Breast epithelium (tissue), 4 donors: Measurements from ENCODE around the gene DPEP2NB. TPM values are rescaled to one million over a fixed set of nuclear protein-coding genes. Genes with fewer than 3 reads are reported as not detected.

Experiments
- DNase-seq, 2 donors: peaks; one replicate each; pipeline ENCODE4 v3.0.0-alpha.2; 2019; ENCODE audit warnings: low spot score in 2 of 2
- H3K27ac ChIP-seq, 2 donors: fragments of 200-600 bp; sonication (generic) in 1 of 2; one replicate each; pipeline ENCODE4 v1.5.1; 2016 to 2019; ENCODE audit warnings: mild to moderate bottlenecking in 1 of 2
- H3K27me3 ChIP-seq, 2 donors: fragments of 200-600 bp; sonication (generic) in 1 of 2; one replicate each; pipeline versions ENCODE4 v1.5.1 to v1.6.0; 2017 to 2019; ENCODE audit warnings: control low read depth in 1 of 2, mild to moderate bottlenecking in 1 of 2
- H3K36me3 ChIP-seq: fragments of 200-600 bp; one replicate; pipeline ENCODE4 v1.5.1; 2019
- H3K4me1 ChIP-seq, 2 donors: fragments of 200-600 bp; sonication (generic); one replicate each; pipeline ENCODE4 v1.5.1; 2016 to 2019; ENCODE audit warnings: control low read depth in 1 of 2
- H3K4me3 ChIP-seq, 3 donors: fragments of 200-600 bp; sonication (generic); 1 replicate in 2 of 3; 2 replicates in 1 of 3; pipeline ENCODE4 v1.5.1; 2016 to 2019; ENCODE audit warnings: mild to moderate bottlenecking in 3 of 3, moderate library complexity in 2 of 3
- H3K9me3 ChIP-seq, 2 donors: fragments of 200-600 bp; sonication (generic) in 1 of 2; one replicate each; pipeline ENCODE4 v1.5.1; 2016 to 2019; ENCODE audit warnings: control low read depth in 1 of 2
- POLR2A ChIP-seq: fragments of 450-650 bp; IDR thresholded peaks from one replicate; pipeline ENCODE4 v1.6.1; 2016; ENCODE audit warnings: antibody characterized with exemption, mild to moderate bottlenecking, moderate library complexity
- POLR2AphosphoS5 ChIP-seq, 3 donors: sonication (generic); formaldehyde crosslinking; IDR thresholded peaks; one replicate each; pipeline ENCODE4 v1.6.1; 2017; ENCODE audit warnings: antibody characterized with exemption in 3 of 3
- intact Hi-C: fragments of 100-400 bp; cut with DNase I; formaldehyde crosslinking; loops from one replicate; pipeline ENCODE4 v1.15.1; 2023; ENCODE audit warnings: low total_unique reads
- total RNA-seq, 3 donors: library from RNA; depleted of rRNA; stranded (reverse); fragments of >200 nt; gene quantifications; one replicate each; pipeline ENCODE4 v1.1.0, GENCODE V29; 2016
- TF ChIP-seq, protein P1 (sequence below), 3 donors: fragments of 450-650 bp; IDR thresholded peaks; one replicate each; pipeline ENCODE4 v1.5.1; 2016 to 2017; ENCODE audit warnings: antibody characterized with exemption in 3 of 3, mild to moderate bottlenecking in 3 of 3, moderate library complexity in 3 of 3

DPEP2NB gene
- total RNA-seq, 3 donors from 2014 or later = not detected

DNA sequence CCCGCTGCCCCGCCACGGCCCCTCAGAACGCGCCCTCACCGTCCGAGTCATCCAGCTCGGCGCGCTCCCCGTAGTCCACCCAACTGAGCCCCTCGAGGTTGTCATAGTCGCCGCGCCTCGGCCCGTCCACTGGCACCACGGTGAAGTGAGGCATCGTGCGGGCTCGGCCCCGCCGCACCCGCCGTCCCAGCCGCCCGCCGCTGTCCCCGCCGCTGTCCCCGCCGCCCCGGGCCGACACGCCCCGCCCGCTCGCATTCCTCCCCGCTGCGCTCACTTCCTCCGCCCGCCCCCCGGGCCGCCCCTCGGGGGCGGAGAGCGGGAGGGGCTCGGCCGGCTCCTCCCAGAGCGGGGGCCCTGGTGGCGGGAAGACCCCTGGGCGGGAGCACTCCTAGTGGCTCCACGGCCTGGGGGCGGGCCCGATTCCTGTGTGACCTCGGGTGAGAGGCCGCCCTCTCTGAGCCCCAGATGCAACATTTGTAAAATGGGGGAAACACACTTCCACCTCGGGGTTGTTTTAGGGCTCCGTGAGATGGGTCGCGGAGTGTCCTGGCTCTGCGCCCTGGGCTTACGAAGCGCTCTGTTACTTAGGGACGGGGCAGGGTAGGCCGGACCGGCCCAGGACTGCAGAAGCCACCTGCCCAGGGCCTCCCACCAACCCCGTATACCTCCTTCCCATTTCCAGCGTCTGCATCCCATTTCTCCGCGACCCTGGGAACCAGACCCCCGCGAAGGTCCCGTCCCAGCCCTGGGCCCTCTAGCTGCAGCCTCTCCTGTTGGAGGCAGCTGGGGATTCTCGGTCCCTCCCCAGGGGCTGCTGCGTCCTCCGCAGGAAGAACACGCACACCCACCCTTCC is 47.1 kb downstream of the DPEP2NB start, which contains the start of gene SLC12A4:
SLC12A4 (minus strand) TSS at position 238 of the 854 bp plus-strand sequence; CDS start at position 154, 84 bp downstream.
- no peaks in the 10 kb centered on the region for H3K27me3 ChIP-seq
- peak; percentile 44 to 78 (median 65) for TF ChIP-seq POLR2AphosphoS5 (IDR thresholded peaks at IDR 0.05)
- no peak for TF ChIP-seq POLR2A
- TF ChIP-seq, protein P1, sequence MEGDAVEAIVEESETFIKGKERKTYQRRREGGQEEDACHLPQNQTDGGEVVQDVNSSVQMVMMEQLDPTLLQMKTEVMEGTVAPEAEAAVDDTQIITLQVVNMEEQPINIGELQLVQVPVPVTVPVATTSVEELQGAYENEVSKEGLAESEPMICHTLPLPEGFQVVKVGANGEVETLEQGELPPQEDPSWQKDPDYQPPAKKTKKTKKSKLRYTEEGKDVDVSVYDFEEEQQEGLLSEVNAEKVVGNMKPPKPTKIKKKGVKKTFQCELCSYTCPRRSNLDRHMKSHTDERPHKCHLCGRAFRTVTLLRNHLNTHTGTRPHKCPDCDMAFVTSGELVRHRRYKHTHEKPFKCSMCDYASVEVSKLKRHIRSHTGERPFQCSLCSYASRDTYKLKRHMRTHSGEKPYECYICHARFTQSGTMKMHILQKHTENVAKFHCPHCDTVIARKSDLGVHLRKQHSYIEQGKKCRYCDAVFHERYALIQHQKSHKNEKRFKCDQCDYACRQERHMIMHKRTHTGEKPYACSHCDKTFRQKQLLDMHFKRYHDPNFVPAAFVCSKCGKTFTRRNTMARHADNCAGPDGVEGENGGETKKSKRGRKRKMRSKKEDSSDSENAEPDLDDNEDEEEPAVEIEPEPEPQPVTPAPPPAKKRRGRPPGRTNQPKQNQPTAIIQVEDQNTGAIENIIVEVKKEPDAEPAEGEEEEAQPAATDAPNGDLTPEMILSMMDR (IDR thresholded peaks at IDR 0.05) = no peak
- DNase-seq = peak; percentile 76 to 84
- H3K27ac ChIP-seq = peak within 1 kb of the TSS; percentile 92 to 98
- intact Hi-C loops = no loop called here
- no peaks in the 10 kb centered on the region for H3K36me3 ChIP-seq
- peaks cover 0 to 10% of the 10 kb centered on the region in 2 donors for H3K4me1 ChIP-seq
- H3K9me3 ChIP-seq = no peaks in the 10 kb centered on the region
- peak within 1 kb of the TSS; percentile 84 to 96 (median 89) for H3K4me3 ChIP-seq

DNA sequence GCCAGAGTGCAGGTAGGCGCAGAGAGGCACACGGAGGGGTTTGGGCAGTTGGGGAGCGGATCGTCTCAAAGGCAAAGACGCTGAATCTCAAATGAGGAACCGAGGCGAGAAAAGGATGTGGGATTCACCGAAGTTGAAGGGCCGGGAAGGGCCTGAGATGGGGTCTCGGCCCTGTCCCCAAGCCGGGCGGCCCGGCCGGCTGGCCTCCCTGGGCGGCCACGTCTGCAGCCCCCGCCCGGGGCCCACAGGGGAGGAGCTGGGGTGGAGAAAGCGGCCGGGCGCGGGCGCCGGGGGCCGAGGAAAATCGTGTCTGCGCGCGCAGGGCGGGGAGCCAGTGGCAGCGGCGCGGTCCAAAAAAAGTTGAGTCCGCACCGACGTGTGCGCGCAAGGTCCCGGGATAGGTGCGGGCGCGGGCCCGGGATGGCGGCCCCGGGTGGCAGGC is 47.7 kb downstream of the DPEP2NB start:
- no peaks in the 10 kb centered on the region for H3K9me3 ChIP-seq
- peak overlapping the region; percentile 84 to 96 (median 89) for H3K4me3 ChIP-seq
- TF ChIP-seq POLR2A (no peak), POLR2AphosphoS5 (IDR thresholded peaks at IDR 0.05) (no peak)
- TF ChIP-seq, protein P1 (IDR thresholded peaks at IDR 0.05) = no peak
- H3K27ac ChIP-seq = peak overlapping the region; percentile 92 to 98
- H3K36me3 ChIP-seq = no peaks in the 10 kb centered on the region
- no peaks in the 10 kb centered on the region for H3K27me3 ChIP-seq
- peaks cover 4 to 14% of the 10 kb centered on the region in 2 donors for H3K4me1 ChIP-seq
- intact Hi-C loops = no loop called here
- DNase-seq = no peak

DNA sequence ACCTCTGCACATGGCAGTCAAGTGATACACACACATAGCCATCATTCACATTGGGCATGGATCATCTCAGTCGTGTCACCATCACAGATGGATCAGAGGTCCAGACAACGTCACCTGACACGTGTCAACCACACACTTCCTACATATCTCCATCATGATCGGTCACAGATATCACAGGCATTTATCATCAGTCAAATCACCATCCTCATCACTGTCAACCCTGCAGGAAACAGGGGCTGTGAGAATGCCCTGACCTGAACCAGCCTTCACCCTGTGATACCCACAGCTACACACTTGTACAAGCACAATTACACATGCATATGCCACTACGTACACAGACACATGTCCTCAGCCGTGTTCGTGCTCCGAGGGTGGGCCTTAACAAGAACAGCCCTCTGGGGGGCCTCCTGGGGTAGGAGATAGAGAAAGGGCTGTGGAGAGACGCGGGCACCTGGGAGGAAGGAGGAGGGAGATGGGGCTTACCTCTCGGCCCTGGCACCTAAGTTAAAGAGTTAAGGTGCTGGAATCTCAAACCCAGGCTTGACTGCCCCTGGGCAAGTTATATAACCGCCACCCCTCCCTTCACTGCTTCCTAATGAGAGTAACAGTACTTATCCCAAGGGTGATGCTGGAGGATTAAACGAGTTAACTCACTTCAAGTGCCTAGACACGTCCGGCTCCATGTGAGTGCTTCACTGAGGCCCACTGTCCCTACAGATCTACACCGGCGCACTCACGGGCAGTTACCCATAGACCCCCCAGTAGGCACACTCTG is 48.3 kb downstream of the DPEP2NB start:
- Histone ChIP-seq H3K36me3 (no peaks in the 10 kb centered on the region), H3K4me1 (peaks cover 8 to 20% of the 10 kb centered on the region in 2 donors), H3K9me3 (no peaks in the 10 kb centered on the region), H3K27ac (peak overlapping the region; percentile 92 to 98), H3K27me3 (no peaks in the 10 kb centered on the region), H3K4me3 (peak overlapping the region; percentile 84 to 96 (median 89))
- intact Hi-C loops = no loop called here
- DNase-seq = no peak
- no peak for TF ChIP-seq POLR2AphosphoS5 (IDR thresholded peaks at IDR 0.05)
- TF ChIP-seq, protein P1 (IDR thresholded peaks at IDR 0.05) = no peak
- TF ChIP-seq POLR2A = no peak

DNA sequence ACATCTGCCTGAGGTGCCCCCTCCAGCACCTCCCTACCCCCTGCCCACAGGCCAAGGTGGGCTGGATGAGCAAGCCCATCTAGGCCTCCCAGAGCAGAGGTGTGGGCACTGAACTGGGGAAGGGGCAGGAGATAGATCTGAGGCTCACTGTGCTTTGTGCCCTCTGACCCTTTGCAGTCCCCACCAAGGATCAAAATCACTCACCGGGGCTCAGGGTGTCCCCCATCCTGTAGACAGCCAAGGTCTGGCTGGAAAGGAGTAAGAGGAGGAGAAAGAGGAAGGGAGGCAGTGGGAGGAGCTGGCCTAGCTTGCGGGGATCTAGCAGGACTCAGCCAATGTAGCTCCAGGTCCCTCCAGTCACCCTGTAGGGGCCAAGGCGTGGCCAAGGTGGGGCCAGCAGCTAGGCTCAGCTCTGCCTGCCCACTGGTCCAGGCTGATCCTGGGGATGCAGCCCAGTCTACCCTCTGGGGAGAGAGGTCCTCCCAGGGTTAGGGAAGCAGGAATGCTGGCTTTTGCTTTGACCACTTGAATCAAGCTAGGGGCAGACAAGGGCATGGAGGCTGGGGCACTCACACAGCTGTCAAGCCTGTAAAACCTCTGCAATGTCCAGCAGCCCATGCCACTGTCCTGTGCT is 49.0 kb downstream of the DPEP2NB start:
- TF ChIP-seq POLR2A (no peak), POLR2AphosphoS5 (IDR thresholded peaks at IDR 0.05) (no peak)
- TF ChIP-seq, protein P1 (IDR thresholded peaks at IDR 0.05) = no peak
- DNase-seq = no peak
- intact Hi-C loops = no loop called here
- H3K36me3 ChIP-seq = no peaks in the 10 kb centered on the region
- H3K27me3 ChIP-seq = no peaks in the 10 kb centered on the region
- peak overlapping the region; percentile 84 to 96 (median 89) for H3K4me3 ChIP-seq
- no peaks in the 10 kb centered on the region for H3K9me3 ChIP-seq
- H3K4me1 ChIP-seq = peaks cover 14 to 27% of the 10 kb centered on the region in 2 donors
- H3K27ac ChIP-seq = peak overlapping the region; percentile 92 to 98
